OCI-M2 (cell line): ENCODE results near the gene RTN4.
"Not testable (repeated sequence)": the region's sequence is repeated elsewhere in the genome, so short reads cannot be mapped to it uniquely, and the experiment has no call there.

Experiments used
- DNase-seq: peaks from one replicate; lab custom pipeline; 2025; ENCODE audit not compliant: unreplicated experiment; lab: John Stamatoyannopoulos, UW

Gene RTN4, protein sequence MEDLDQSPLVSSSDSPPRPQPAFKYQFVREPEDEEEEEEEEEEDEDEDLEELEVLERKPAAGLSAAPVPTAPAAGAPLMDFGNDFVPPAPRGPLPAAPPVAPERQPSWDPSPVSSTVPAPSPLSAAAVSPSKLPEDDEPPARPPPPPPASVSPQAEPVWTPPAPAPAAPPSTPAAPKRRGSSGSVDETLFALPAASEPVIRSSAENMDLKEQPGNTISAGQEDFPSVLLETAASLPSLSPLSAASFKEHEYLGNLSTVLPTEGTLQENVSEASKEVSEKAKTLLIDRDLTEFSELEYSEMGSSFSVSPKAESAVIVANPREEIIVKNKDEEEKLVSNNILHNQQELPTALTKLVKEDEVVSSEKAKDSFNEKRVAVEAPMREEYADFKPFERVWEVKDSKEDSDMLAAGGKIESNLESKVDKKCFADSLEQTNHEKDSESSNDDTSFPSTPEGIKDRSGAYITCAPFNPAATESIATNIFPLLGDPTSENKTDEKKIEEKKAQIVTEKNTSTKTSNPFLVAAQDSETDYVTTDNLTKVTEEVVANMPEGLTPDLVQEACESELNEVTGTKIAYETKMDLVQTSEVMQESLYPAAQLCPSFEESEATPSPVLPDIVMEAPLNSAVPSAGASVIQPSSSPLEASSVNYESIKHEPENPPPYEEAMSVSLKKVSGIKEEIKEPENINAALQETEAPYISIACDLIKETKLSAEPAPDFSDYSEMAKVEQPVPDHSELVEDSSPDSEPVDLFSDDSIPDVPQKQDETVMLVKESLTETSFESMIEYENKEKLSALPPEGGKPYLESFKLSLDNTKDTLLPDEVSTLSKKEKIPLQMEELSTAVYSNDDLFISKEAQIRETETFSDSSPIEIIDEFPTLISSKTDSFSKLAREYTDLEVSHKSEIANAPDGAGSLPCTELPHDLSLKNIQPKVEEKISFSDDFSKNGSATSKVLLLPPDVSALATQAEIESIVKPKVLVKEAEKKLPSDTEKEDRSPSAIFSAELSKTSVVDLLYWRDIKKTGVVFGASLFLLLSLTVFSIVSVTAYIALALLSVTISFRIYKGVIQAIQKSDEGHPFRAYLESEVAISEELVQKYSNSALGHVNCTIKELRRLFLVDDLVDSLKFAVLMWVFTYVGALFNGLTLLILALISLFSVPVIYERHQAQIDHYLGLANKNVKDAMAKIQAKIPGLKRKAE

GRCh38 chr2:55050100-55050994 is at the start of gene RTN4:
Gene RTN4, minus strand, starts transcription at chr2:55050451. Its CDS starts 151 bp downstream, at chr2:55050300.
- peak; percentile 62 for DNase-seq

GRCh38 chr2:55099493-55099877 is 49.2 kb upstream of the RTN4 start:
- no peak for DNase-seq

- DNase-seq, result no peak
Observed at GRCh38 chr2:55097461-55098410, 47.5 kb upstream of the RTN4 start.

DNA sequence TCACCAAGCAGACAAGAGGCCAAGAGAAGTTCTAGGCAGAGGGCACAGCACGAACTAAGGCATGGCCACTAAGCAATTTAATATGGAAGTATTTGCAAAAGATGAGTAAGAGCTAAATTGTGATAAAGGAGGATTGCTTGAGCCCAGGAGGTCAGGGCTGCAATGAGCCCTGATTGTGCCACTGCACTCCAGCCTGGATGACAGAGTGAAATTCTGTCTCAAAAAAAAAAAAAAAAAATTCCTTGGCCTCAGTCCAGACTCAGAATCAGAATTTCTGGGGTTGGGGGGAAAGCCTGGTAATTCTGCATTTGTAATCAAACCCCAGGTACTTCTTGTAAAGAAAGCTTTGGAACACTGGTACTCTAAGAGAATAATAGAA is 46.8 kb upstream of the RTN4 start:
- DNase-seq, result no peak

GRCh38 chr2:55096586-55096985 is 46.3 kb upstream of the RTN4 start:
- DNase-seq, result no peak

GRCh38 chr2:55093381-55093780 is 43.1 kb upstream of the RTN4 start:
- DNase-seq, result no peak

DNA sequence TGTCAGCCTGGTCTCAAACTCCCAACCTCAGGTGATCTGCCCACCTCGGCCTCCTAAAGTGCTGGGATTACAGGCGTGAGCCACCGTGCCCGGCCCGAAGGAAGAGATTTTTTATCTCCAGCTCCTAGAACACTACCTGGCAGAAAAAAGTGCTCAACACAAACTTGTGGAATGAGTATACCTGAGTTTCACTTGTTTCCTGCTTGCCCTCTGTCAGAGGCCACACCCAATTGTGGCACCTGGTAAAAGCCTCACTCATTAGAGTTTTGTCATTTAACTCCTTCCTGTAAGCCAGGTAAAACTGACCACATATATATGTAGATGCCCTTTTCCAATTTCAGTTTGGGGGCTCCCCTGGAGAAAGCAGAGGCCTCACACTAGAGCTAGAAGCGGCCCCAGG is 42.2 kb upstream of the RTN4 start:
- no peak for DNase-seq

DNA sequence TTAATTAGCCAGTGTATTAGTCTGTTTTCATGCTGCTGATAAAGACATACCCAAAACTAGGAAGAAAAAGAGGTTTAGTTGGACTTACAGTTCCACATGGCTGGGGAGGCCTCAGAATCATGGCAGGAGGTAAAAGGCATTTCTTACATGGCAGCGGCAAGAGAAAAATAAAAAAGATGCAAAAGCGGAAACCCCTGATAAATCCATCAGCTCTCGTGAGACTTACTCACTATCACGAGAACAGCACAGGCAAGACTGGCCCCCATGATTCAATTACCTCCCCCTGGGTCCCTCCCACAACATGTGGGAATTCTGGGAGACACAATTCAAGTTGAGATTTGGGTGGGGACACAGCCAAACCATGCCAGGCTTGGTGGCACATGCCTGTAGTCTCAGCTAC is 41.4 kb upstream of the RTN4 start:
- not testable (repeated sequence) for DNase-seq

- DNase-seq, result no peak
Observed at GRCh38 chr2:55090702-55091101, 40.5 kb upstream of the RTN4 start.

GRCh38 chr2:55089726-55090125 is 39.5 kb upstream of the RTN4 start:
- no peak for DNase-seq

DNA sequence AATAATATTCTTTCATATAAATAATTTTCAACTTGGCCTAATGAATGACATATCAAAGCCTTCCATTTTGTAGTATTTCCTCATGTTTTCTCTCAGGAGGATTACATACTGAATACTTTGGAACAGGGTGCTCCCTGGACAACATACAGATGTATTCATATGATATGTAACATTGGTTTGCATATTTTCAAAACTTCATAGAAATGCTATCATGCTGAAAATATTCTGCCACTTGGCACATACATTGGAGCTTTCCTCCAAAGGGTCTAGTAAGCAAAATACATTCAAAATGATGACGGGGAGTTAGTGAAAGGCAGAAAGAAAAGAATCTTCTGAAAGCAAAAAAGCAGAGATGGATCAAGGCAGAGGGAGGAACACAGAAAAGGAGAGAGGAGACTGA is 38.1 kb upstream of the RTN4 start:
- no peak for DNase-seq

DNA sequence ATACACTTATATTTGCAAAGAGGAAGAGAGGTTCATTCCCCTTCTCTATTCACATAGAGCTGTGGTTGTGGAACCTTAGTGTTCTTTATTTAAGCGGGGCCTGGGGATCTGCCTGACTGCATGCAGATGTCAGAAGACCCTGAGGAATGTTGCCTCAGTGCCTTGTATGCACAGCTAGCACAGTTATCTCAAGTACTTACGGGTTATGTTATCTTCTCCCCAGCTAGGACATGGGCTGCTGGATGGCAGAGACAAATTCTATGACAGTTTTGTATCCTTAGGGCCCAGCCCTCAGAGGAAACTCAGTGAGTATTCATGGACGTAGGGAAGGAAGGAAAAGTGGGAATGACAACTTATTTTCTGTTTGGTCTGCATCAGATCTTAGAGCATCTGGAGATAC is 37.7 kb upstream of the RTN4 start:
- no peak for DNase-seq

DNA sequence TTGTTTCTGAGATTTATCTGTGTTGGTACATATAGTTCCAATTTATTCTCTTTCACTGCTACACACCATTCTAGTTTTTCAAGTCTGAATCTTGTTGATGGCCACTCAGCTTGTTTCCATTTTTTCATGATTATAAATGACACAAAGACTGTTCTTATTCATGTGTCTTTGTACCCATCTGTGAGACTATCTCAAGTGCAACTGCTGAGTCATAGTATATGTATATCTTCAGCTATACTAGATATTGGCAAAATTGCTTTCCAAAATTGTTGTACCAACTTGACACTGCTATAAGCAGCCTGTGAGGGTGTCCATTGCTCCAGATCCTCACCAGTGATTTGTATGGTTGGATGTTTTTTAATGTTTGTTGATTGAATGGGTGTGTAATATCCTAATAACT is 37.2 kb upstream of the RTN4 start:
- no peak for DNase-seq

DNA sequence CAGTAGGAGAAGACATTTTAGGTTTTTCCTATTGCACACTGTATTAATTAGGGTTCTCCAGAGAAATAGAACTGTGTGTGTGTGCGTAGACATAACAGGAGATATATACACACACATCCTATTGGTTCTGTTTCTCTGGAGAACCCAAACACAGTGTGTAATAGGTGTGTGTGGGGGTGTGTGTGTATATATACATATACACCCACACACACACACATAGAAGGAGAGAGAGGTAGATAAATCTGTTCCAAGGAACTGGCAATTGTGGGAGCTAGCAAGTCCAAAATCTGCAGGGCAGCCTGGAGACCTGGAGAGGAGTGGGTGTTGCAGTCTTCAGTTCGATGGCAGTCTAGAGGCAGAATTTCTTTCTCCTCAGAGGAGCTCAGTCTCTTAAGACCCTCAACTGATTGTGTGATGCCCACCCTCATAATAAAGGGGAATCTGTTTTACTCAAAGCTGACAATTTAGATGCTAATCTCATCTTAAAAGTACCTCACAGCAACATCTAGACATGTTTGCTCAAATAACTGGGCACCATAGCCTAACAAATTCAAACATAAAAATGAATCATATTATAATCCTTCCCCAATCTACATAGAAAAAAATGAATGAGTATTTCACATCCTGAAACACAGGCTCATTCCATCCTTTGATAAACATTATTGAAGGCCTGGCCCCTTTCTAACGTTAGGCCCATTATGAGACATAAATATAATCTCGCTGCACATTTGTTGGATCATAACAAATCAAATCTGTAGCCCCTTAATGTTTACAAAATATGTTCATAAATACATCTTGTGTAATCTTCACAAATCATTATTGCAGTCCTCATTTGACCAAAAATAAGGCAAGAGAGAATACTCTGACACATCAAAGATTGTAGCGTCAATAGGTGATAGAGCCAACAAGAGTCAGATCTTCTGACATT is 35.1 kb upstream of the RTN4 start:
- DNase-seq, result no peak

DNA sequence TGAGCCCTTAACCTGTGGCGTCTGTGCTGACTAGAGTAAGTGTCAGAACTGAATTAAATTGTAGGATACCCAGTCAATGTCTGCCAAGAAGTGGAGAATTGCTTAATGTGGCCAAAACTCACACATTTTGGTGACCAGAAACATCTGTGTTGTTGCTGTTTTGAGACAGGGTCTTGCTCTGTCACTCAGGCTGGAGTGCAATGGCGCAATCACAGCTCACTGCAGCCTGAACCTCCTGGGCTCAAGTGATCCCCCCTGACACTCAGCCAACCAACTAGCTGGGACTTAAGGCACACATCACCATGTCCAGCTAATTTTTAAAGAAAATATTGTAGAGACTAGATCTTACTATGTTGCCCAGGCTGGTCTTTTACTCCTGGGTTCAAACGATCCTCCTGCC is 34.4 kb upstream of the RTN4 start:
- no peak for DNase-seq

GRCh38 chr2:55080204-55080738 is 30.0 kb upstream of the RTN4 start:
- no peak for DNase-seq

GRCh38 chr2:55078956-55079355 is 28.7 kb upstream of the RTN4 start:
- DNase-seq, result no peak

- DNase-seq, result no peak
Observed at GRCh38 chr2:55076721-55077120, 26.5 kb upstream of the RTN4 start.
